Posterior cingulate gyrus (tissue), 11 donors: Measurements from ENCODE around the gene C20orf204.
A peak's percentile ranks its signal among the peaks of the same experiment; 100 is the strongest.
"Not testable (repeated sequence)": the region's sequence is repeated elsewhere in the genome, so short reads cannot be mapped to it uniquely, and the experiment has no call there.

Experiments
- DNase-seq, 10 donors: peaks; one replicate each; pipeline versions ENCODE4 v3.0.0 to v3.0.0-alpha.2; 2020 to 2021; ENCODE audit warnings: mixed read lengths in 3 of 10
- intact Hi-C: fragments of 100-400 bp; cut with DNase I; formaldehyde crosslinking; loops from one replicate; pipeline ENCODE4 v1.15.1; 2023

C20orf204 gene

DNA sequence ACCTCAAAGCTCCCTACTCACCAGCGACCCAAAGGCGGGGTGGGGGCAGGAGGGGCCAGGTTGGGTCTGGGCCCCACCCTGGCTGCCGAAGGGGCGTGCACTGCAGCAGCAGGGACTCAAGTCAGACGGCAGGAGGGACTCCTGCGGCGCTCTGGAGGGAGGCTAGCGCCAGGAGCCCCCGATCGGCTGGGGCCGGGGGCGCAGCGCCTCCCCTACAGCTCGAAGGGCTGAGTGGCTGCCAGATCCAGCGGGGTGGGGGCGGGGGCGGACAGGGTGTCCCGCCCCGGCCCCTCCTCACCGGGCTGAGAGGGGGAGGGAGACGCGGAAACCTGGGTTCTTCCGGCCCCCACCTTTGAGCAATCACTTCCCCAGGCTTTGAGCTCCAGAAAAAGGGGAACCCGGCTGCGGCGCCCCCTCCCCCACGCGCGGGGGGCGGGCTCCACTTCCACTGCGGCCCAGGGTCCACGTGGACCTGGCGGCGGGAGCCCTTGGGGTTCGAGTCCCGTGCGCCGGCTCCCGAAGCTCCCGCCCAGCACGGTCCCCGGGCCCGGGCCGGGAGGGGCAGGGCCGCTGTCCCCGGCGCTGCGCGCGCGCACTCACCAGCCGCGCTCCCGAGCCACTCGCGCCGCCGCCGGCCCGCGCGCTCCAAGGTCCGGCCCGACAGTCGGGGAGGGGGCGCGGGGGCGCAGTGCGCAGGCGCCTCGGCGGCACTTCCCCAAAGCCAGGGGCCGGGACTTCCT lies 43.5 kb downstream of the C20orf204 start, which contains the start of gene RGS19:
RGS19 (minus strand) TSS at position 246 of the 740 bp plus-strand sequence. CDS start 2,632 bp downstream, outside the sequence.
- peak in 7 of 10 donors; percentile 52 to 94 (median 64) for DNase-seq
- intact Hi-C loops = no loop called here

DNA sequence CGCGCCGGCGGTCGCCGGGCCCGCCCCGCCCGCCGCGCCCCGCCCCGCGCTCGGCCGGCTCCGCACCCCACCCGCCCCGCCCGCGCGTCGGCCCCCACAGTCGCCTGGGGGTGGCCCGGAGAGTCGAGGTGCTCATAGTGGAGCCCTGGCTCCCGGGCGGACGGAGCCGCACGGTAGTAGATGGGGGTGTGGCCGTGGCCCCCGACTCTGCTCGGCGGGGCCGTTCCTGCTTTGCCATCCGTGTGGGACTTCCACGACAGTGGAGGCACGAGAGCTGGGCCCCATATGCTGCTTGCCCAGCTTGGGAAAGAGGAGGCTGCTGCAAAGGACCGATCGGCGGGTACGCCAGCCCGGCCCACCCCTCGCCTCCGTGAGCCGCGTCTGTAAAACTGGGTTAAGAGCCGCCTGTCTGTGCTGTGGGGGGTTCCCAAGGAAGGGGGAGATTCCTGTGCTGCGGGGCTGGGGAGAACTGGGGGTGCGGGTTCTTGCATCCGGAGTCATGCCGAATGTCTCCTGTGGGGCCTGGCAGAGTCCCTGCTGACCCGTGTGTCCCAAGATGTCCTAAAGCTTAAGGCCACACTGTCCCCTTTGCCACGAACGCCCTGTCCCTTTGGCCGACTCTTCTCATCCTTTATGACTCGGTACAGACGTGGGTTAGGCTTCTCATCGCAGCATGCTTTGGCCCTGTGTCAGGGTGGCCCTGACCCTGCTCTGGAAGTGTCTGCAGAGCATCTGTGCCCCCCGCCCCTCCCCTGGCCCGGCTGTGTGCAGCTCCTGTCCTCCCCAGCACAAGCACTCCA lies 44.2 kb downstream of the C20orf204 start, which contains the start of gene OPRL1:
OPRL1 (plus strand) TSS at position 70 of the 800 bp plus-strand sequence. CDS start 12,639 bp downstream, outside the sequence.
- intact Hi-C loops = no loop called here
- DNase-seq = no peak

GRCh38 chr20:64080813-64081623 lies 45.0 kb downstream of the C20orf204 start:
- DNase-seq = no peak
- intact Hi-C loops = no loop called here

DNA sequence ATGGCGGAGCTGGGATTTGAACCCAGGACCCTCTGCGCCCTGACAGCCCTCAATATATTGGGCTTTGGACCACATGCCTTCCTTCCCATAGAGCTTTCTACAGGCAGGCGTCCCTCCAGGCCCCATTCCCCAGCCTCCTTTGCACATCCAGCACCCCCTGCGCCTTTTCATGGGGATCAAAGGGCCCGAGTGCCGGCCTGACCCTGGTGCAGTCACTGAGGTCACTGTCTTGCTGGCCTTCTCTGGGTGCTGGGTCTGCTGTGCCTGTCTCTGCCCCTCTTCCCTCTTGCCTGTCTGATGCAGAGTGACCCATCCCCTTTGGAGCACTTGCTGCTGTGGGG lies 45.6 kb downstream of the C20orf204 start:
- no peak for DNase-seq
- intact Hi-C loops = no loop called here

DNA sequence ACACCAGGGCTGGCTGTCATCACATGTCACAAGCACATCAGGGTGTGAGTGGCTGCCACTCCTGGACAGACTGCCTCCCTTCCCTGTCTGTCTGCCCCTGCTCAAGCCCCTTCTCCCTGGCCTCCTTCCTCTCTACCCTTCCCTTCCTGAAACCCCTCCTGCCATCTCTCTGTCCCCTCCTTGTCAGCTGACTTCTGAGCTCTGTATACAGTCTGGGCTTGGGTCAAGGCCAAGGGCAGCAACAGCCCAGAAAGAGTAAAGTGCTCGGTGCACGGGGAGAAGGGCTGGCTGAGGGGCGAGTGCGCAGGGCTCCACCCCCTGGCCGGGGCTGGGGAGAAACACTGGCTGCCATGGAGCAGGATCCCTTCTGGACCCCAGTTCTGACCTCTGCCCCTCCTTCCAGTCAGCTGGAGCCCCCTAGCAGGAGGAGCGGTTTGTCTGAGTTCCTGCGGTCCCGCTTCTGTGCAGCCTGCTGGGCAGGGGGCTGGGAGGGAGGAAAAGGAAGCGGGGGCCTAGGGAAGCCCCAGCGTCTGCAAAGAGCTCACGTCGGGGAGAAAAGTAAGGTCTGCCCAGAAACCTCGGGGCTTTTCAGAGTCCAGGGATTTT lies 46.2 kb downstream of the C20orf204 start:
- DNase-seq = no peak
- intact Hi-C loops = no loop called here

DNA sequence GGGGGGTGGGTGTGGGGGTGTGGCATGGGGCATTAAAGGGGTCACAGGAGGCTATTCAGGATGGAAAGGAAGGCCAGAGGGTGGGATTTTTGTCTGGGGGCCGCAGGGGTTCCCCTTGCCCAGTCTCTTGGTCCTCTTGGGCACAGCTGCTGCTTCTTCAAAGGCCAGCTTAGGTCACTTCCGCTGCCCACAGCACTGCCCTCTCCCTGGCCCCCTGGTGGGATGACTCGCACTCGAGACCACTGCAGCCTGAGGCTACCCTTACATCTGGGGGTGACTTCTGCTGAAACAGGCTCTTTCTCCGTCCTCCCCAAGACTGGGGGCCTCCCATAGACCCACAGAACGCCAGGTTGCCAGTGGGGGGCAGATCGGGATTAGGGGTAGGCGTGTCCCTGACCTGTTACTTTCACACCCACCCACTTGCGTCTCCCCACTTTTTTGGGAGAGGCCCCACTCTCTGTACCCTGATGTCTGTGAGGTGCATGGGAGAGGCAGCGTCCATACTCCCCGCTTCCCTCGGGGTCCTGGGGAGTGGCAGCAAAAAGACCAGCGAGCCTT lies 46.9 kb downstream of the C20orf204 start:
- intact Hi-C loops = loop anchor here (1.0 kb wide), 1 partner anchor 37 kb away; no protein-coding TSS in a partner anchor

GRCh38 chr20:64083378-64083803 lies 47.4 kb downstream of the C20orf204 start:
- peak; percentile 59 to 97 (median 80) for DNase-seq

More for the DNA sequence above, 46.9 kb downstream of the C20orf204 start:
- no peak for DNase-seq

DNA sequence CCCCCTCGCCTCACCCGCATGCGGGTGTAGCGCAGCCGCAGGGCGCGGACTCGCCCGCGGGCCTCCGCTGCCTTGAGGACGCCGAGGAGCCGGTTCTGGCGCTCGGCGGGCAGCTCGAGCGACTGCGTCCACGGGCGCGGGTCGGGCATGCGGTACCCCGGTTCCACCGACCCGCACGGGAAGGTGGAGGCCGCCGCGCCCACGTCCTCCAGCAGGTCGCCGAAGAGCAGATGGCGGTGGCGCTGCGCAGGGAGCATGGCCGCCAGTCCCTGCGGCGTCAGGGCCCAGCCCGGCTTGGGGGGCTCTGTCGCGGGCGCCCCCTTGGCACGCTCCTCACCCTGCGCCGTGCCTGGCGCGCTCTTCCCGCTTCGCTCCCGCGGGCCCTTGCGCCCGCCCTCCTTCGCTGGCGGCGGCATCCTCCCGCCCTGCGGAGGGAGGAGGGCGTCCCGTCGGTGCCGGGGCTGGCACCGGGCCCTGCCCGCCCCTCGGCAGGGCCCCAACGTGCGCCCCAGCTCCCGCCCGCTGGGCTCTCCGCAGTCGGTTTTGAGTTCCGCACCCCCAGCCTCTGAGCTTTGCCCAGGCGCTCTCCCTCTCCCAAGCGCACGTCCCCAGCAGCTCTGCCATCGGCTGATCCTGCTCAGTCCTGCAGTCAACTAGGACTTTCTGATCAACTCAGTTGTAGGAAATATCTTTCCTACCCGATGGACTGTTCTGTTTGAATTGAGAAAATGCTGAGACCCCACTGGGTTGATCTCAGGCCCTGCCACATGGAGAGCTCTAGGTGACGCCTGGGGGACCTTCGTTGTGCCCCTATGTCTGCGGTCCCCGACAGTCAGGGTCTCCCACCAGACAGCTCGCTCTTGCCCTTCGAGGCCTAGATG lies 48.1 kb downstream of the C20orf204 start, which contains the start of gene LKAAEAR1:
LKAAEAR1 (minus strand) TSS at position 595 of the 881 bp plus-strand sequence; CDS start at position 416, 179 bp downstream.
- no peak for DNase-seq
- intact Hi-C loops = loop anchor here (1.0 kb wide), 1 partner anchor 36 kb away; no protein-coding TSS in a partner anchor

More at GRCh38 chr20:64083378-64083803, 47.4 kb downstream of the C20orf204 start:
- intact Hi-C loops = loop anchor here (1.0 kb wide), 1 partner anchor 37 kb away; no protein-coding TSS in a partner anchor

- intact Hi-C loops = no loop called here
- no peak for DNase-seq
Measured at GRCh38 chr20:64084685-64085152, 48.7 kb downstream of the C20orf204 start.

DNA sequence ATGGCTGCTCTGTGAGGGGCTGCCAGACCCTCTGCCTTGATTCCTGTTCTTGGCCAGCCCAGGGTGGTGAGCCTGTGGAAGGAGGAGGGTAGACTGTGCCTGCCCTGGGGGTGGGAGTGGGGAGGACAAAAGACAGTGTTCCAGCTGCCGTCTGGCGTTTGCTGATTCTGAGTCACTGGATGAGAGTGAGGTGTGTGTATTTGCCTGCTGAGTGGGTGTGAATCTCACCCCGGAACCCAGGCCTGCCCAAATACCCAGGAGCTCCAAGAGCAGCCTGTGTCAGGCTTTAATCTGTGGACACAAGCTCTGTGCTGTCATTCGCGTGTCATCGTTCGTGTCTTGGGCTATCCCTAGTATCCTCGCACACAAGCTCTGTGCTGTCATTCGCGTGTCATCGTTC lies 50.8 kb downstream of the C20orf204 start:
- no peak for DNase-seq
- intact Hi-C loops = no loop called here

DNA sequence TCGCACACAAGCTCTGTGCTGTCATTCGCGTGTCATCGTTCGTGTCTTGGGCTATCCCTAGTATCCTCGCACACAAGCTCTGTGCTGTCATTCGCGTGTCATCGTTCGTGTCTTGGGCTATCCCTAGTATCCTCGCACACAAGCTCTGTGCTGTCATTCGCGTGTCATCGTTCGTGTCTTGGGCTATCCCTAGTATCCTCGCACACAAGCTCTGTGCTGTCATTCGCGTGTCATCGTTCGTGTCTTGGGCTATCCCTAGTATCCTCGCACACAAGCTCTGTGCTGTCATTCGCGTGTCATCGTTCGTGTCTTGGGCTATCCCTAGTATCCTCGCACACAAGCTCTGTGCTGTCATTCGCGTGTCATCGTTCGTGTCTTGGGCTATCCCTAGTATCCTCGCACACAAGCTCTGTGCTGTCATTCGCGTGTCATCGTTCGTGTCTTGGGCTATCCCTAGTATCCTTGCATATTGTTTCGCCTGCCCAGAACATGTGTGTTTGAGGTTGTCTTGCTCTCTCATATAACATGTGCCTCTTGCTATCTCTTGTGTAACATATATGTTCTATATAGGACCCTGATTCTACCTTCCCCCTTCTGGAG lies 51.3 kb downstream of the C20orf204 start:
- intact Hi-C loops, DNase-seq: not testable (repeated sequence)

DNA sequence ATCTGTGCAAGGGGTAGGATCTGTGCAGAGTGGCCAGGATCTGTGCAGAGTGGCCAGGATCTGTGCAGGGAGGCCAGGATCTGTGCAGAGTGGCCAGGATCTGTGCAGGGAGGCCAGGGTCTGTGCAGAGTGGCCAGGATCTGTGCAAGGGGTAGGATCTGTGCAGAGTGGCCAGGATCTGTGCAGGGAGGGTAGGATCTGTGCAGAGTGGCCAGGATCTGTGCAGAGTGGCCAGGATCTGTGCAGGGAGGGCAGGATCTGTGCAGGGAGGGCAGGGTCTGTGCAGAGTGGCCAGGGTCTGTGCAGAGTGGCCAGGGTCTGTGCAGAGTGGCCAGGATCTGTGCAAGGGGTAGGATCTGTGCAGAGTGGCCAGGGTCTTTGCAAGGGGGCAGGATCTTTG lies 52.6 kb downstream of the C20orf204 start:
- DNase-seq, intact Hi-C loops: not testable (repeated sequence)
